ENCODE results near the gene ILK.
A peak's percentile ranks its signal among the peaks of the same experiment; 100 is the strongest.

ILK gene

GRCh38 chr11:6603287-6604080 lies at the start of gene ILK, which contains the start of gene RRP8:
TSS of gene ILK (plus strand) at chr11:6603774. CDS start at chr11:6604272, 498 bp downstream.
TSS of gene RRP8 (minus strand) at chr11:6603616. CDS start at chr11:6603502, 114 bp downstream.
- peak; percentile 97 for DNase-seq (ENCODE audit: low spot score)

- DNase-seq (ENCODE audit: low spot score): no peak
Observed at GRCh38 chr11:6554828-6555706, 48.5 kb upstream of the ILK start.

- no peak for DNase-seq (ENCODE audit: low spot score)
Observed at GRCh38 chr11:6556139-6556949, 47.2 kb upstream of the ILK start.

- DNase-seq (ENCODE audit: low spot score): no peak
Observed at GRCh38 chr11:6557063-6557462, 46.5 kb upstream of the ILK start.

GRCh38 chr11:6557761-6558674 lies 45.6 kb upstream of the ILK start:
- no peak for DNase-seq (ENCODE audit: low spot score)

- DNase-seq (ENCODE audit: low spot score): no peak
Observed at GRCh38 chr11:6559369-6559768, 44.2 kb upstream of the ILK start.

GRCh38 chr11:6561288-6561687 lies 42.3 kb upstream of the ILK start:
- DNase-seq (ENCODE audit: low spot score): no peak

GRCh38 chr11:6563121-6563619 lies 40.4 kb upstream of the ILK start:
- no peak for DNase-seq (ENCODE audit: low spot score)

GRCh38 chr11:6563667-6564066 lies 39.9 kb upstream of the ILK start:
- no peak for DNase-seq (ENCODE audit: low spot score)

- no peak for DNase-seq (ENCODE audit: low spot score)
Observed at GRCh38 chr11:6565325-6565724, 38.2 kb upstream of the ILK start.

- no peak for DNase-seq (ENCODE audit: low spot score)
Observed at GRCh38 chr11:6565988-6566703, 37.4 kb upstream of the ILK start.

GRCh38 chr11:6566704-6567370 lies 36.7 kb upstream of the ILK start:
- no peak for DNase-seq (ENCODE audit: low spot score)

- no peak for DNase-seq (ENCODE audit: low spot score)
Observed at GRCh38 chr11:6567371-6567745, 36.2 kb upstream of the ILK start.

- DNase-seq (ENCODE audit: low spot score): peak; percentile 44
Observed at GRCh38 chr11:6568191-6568918, 35.2 kb upstream of the ILK start.

- DNase-seq (ENCODE audit: low spot score): no peak
Observed at GRCh38 chr11:6569706-6570105, 33.9 kb upstream of the ILK start.

- no peak for DNase-seq (ENCODE audit: low spot score)
Observed at GRCh38 chr11:6570691-6571427, 32.7 kb upstream of the ILK start.

GRCh38 chr11:6571434-6572008 lies 32.1 kb upstream of the ILK start:
- no peak for DNase-seq (ENCODE audit: low spot score)

GRCh38 chr11:6572215-6572614 lies 31.4 kb upstream of the ILK start:
- peak; percentile 87 for DNase-seq (ENCODE audit: low spot score)
